Activated CD8-positive, alpha-beta memory T cell treated with anti-CD3 and anti-CD28 coated beads, Interleukin-2, amount 50 U/mL, for 24 hours (primary cell): ENCODE results near the gene ABCA8.
"Not testable (repeated sequence)": the region's sequence is repeated elsewhere in the genome, so short reads cannot be mapped to it uniquely, and the experiment has no call there.

ENCODE experiments used
- DNase-seq: peaks from one replicate; pipeline ENCODE4 v3.0.0-alpha.2; 2020; ENCODE audit errors: extremely low read depth

The ABCA8 gene

GRCh38 chr17:68955181-68955841 is at the start of gene ABCA8:
TSS of gene ABCA8 (minus strand) at chr17:68955392. CDS start at chr17:68942034, 13,358 bp downstream.
- DNase-seq, result no peak

- not testable (repeated sequence) for DNase-seq
Measured at GRCh38 chr17:69004759-69005158, 49.6 kb upstream of the ABCA8 start.

- not testable (repeated sequence) for DNase-seq
Measured at GRCh38 chr17:68999743-69000142, 44.6 kb upstream of the ABCA8 start.

- DNase-seq, result no peak
Measured at GRCh38 chr17:68993112-68993511, 37.9 kb upstream of the ABCA8 start.

DNA sequence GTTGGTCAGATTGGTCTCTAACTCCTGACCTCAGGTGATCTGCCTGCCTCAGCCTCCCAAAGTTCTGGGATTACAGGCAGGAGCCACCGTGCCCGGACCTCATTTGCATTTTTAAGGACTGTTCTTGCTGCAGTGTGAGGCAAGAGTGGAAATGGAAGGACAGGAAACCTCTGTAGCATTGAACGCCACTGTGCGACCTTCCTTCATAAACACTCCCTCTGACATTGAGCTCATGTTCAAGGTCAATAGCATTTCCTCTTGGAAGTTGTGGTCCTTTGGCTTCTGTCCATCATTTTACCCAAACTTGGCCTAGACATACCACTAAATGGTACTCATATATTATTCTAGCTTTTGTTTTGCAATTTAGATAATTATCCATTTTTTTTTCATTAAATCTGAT is 32.8 kb upstream of the ABCA8 start:
- no peak for DNase-seq

DNA sequence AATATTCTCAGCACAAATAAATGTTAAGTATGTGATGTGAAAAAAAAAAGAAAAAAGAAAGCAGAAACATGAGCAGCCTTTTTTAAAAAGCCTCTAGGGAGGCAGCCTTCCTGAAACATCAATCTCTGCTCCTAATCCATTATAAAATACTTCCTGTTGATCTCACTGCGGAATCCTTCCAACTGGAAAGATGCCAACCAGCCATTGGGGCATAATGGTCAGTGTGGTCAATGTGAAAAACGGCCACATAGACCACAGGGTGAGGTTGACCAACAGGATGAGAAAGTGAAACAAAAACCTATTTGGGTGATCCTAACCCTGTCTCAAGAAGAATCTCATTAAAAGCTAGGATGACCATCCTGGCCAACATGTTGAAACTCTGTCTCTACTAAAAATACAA is 26.1 kb upstream of the ABCA8 start:
- no peak for DNase-seq

DNA sequence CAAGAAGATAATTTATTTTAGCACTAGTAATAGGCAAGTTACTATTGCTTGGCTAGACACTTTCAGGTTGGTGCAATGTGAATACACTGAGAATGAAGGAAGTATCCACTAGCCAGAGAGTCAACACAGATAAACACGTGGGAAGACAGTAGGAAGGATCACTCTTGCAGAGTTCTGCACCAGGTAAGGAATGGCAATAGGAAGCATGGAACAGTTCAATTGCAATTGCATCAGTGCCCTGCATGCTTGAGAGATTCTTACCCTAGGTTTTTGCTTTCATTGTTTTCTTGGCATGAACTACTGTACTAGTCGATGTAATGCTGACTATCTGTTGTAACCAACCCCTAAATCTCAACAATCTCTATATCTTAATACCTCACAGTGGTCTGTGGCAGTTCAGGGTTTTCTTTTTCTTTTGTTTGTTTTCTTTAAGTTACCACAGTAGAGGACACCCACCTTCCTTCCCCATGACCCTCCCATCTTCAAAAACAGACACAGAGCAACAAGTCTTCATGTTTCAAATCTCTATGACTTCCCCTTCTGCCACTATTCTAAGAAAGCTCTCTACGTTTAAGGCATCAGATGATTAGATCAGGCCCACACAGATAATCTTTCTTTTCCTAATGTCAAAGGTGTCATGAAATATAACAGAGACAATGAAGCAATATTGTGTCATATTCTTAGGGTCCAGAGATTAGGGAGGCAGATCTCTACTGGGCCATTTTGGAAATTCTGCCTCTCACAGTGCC is 18.1 kb upstream of the ABCA8 start:
- DNase-seq, result no peak

- DNase-seq, result no peak
Measured at GRCh38 chr17:68972119-68972704, 17.0 kb upstream of the ABCA8 start.

DNA sequence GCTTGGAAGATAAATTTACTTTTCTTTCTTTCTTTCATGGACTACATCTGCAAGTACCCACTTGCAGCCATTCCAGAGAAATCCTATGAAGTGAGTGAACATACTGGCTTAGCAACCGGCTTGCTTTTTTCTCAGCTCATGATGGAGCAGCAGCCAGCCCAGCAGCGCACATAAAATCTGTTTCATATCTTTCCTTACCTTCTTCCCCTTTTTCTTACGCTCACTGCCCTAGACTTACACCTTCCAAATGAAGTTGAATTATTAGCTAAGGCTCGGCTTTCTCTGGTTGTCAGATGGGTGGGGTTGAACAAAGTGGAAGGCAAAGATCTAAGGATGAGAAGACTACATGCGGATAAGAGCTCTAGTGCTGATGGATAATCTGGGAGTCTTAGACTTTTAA is 13.9 kb upstream of the ABCA8 start:
- no peak for DNase-seq

- no peak for DNase-seq
Measured at GRCh38 chr17:68963958-68964357, 8.8 kb upstream of the ABCA8 start.

- DNase-seq, result no peak
Measured at GRCh38 chr17:68961214-68961882, 6.2 kb upstream of the ABCA8 start.

DNA sequence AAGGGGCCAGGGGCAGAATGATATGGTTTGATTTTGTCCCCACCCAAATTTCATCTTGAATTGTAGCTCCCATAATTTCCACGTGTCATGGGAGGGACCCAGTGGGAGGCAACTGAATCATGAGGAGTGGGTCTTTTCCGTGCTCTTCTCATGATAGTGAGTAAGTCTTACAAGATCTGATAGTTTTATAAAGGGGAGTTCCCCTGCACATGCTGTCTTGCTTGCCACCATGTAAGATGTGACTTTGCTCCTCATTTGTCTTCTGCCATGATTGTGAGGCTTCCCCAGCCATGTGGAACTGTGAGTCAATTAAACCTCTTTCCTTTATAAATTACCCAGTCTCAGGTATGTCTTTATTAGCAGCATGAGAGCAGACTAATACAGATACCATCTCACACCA is 3.9 kb upstream of the ABCA8 start:
- DNase-seq, result not testable (repeated sequence)

DNA sequence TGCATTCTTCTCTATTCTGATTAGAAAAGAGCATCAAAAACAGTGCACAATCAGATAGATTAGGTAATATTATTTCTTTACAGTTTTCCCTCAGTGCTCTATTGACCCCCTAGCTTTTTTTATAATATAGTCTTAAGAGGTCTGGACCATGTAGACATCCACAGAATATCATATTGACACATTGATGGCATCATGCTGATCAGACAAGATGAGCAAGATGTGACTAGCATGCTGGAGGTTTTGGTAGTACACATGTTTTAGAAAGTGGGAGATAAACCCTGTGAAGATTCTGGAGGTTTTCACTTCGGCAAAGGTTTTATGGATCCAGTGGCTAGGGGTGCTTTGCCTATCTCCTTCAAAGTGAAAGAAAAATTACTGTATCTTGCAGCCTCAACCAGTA is 2.8 kb upstream of the ABCA8 start:
- no peak for DNase-seq

GRCh38 chr17:68954146-68954896 is 871 bp downstream of the ABCA8 start:
- no peak for DNase-seq

DNA sequence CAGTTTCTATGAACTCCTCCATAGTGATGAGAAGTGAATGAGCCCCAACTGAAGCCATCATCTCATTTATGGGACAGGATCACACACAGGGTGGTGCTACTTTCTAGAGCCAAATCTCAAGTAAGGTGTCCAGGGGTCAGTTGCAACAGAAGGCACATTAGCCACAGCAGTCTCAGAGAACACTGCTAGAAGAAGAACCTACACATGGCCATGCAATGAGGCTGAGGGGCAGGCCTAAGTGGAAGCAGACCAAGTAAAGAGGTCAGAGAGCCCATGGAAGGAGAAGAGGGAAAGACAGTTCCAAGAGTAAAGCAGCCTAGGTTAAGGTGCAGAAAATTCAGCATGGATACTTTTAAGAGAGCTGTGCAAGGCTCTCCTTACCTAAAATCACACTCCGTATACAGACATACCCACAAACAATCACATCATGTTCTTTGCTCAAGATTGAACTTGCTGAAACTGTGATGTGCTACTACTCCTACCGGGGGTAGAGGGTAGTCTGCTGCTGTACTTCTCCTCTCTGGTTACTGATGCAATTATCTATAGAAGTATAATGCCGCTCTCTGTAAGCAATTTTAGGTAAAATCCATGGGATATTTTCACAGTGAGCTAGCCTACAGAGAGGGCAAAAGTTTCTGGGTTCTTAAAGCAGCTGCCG is 1.7 kb downstream of the ABCA8 start:
- DNase-seq, result no peak

- DNase-seq, result no peak
Measured at GRCh38 chr17:68950725-68951124, 4.5 kb downstream of the ABCA8 start.

GRCh38 chr17:68947868-68948267 is 7.3 kb downstream of the ABCA8 start:
- not testable (repeated sequence) for DNase-seq

- no peak for DNase-seq
Measured at GRCh38 chr17:68944435-68945035, 10.7 kb downstream of the ABCA8 start.

GRCh38 chr17:68943812-68944182 is 11.4 kb downstream of the ABCA8 start:
- not testable (repeated sequence) for DNase-seq

- no peak for DNase-seq
Measured at GRCh38 chr17:68943123-68943811, 11.9 kb downstream of the ABCA8 start.
